AG09309 (cell line): ENCODE data around the gene MDM2.
A peak's percentile ranks its signal among the peaks of the same experiment; 100 is the strongest.
"Not testable (repeated sequence)": the region's sequence is repeated elsewhere in the genome, so short reads cannot be mapped to it uniquely, and the experiment has no call there.

ENCODE experiments used
- DNase-seq: peaks from one replicate; pipeline ENCODE4 v3.0.0-alpha.2; 2010; ENCODE audit warnings: low read depth
- H3K4me3 ChIP-seq: 2 replicates; pipeline ENCODE4 v1.5.1; 2011; ENCODE audit warnings: mild to moderate bottlenecking, low read depth, low read length, moderate library complexity; ENCODE audit not compliant: control insufficient read depth
- TF ChIP-seq, protein P1 (sequence below): IDR thresholded peaks from 2 replicates; pipeline ENCODE4 v1.5.1; 2011; ENCODE audit warnings: mild to moderate bottlenecking, low read depth, low read length, inconsistent platforms; ENCODE audit not compliant: insufficient read depth, control insufficient read depth; ENCODE audit errors: missing control alignments

MDM2 gene

DNA sequence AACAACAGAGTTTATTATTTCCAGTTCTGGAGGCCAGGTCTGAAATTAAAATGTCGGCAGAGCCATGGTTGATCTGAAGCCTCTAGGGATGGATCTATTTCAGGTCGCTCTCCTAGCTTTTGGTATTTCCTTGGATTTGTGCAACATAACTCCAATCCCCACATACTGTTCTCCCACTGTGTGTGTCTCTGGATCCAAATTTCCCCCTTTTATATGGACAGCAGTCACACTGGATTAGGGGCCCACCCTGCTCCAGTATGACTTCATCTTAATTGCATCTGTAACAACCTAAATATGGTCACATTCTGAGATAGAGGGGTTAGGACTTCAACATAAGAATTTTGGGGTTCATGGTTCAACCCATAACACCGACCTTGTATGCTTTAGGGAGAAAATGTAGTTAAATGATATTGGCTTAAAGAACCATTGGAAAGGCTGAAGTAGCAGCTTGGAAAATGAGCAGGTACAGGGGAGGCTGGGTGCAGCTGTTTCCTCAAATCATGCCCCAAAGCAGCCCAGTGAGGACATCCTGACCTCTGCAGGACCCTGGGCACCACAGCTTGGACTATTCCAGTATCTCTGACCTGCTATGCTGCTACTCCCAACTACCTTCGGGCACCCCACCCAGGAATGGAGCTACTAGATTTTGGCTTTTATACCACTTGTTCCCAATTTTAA lies 13.9 kb upstream of the MDM2 start:
- TF ChIP-seq, protein P1, sequence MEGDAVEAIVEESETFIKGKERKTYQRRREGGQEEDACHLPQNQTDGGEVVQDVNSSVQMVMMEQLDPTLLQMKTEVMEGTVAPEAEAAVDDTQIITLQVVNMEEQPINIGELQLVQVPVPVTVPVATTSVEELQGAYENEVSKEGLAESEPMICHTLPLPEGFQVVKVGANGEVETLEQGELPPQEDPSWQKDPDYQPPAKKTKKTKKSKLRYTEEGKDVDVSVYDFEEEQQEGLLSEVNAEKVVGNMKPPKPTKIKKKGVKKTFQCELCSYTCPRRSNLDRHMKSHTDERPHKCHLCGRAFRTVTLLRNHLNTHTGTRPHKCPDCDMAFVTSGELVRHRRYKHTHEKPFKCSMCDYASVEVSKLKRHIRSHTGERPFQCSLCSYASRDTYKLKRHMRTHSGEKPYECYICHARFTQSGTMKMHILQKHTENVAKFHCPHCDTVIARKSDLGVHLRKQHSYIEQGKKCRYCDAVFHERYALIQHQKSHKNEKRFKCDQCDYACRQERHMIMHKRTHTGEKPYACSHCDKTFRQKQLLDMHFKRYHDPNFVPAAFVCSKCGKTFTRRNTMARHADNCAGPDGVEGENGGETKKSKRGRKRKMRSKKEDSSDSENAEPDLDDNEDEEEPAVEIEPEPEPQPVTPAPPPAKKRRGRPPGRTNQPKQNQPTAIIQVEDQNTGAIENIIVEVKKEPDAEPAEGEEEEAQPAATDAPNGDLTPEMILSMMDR, result no peak
- DNase-seq, result no peak
- H3K4me3 ChIP-seq, result no peak overlapping the region

DNA sequence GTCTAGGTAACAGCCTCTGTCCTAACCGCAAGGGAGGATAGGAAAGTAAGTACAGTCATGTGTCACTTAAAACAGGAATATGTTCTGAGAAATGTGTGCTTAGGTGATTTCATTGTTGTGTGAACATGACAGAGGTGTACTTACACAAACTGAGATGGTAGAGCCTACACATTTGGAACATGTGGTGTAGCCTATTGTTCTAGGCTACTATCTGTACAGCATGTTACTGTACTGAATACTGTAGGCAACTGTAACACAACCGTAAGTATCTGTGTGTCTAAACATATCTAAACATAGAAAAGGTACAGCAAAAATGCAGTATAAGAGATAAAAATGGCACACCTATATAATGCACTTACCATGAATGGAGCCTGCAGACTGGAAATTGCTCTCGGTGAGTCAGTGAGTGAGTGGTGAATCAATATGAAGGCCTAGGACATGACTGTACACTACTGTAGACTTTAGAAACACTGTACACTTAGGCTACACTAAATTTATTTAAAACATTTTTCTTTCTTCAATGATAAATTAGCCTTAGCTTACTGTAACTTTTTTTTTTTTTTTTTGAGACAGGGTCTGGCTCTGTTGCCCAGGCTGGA lies 13.2 kb upstream of the MDM2 start:
- no peak overlapping the region for H3K4me3 ChIP-seq
- TF ChIP-seq, protein P1, result no peak
- no peak for DNase-seq

DNA sequence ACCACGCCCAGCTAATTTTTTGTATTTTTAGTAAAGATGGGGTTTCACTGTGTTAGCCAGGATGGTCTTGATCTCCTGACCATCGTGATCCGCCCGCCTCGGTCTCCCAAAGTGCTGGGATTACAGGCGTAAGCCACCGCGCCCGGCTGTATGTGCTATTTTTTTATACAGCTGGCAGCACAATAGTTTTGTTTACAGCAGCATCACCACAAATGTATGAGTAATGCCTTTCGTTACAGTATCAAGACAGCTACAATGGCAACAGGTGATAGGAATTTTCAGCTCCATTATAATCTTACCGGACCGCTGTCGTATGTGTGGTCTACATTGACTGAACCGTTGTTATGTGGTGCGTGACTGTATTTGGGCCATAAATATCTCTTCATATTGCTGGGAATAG lies 11.6 kb upstream of the MDM2 start:
- DNase-seq, result no peak
- TF ChIP-seq, protein P1, result no peak
- H3K4me3 ChIP-seq, result no peak overlapping the region

DNA sequence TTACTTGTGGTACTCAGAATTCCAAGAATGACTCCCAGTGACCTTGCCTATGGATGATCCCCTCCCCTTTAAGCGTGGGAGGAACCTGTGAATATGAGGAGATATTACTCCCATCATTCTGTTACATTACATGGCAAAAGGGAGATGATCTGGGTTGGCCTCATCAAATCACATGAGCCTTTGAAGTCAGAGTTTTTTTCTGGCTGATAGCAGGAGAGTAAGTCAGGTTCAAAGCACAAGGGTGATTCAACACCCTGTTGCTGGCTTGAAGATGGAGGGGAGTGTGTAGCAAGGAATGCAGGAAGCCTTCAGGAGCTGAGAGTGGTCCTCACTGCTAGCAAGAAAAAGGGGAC lies 9.1 kb upstream of the MDM2 start:
- H3K4me3 ChIP-seq, result no peak overlapping the region
- TF ChIP-seq, protein P1, result no peak
- no peak for DNase-seq

DNA sequence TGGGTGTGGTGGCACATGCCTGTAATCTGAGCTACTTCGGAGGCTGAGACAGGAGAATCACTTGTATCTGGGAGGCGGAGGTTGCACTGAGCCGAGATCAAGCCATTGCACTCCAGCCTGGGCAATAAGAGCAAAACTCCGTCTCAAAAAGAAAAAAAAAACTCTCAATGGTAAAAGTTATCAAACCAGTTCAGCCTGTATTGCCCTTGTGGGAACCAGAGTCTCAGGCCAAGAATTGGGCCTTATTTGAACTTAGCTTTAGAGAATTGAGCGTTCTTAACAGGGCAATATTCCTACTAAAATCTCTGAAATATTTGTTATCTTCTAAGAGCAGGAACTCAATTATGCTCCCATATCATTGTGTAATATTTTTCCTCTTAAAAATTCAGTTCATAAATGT lies 7.7 kb upstream of the MDM2 start:
- DNase-seq, result no peak
- TF ChIP-seq, protein P1, result no peak
- no peak overlapping the region for H3K4me3 ChIP-seq

DNA sequence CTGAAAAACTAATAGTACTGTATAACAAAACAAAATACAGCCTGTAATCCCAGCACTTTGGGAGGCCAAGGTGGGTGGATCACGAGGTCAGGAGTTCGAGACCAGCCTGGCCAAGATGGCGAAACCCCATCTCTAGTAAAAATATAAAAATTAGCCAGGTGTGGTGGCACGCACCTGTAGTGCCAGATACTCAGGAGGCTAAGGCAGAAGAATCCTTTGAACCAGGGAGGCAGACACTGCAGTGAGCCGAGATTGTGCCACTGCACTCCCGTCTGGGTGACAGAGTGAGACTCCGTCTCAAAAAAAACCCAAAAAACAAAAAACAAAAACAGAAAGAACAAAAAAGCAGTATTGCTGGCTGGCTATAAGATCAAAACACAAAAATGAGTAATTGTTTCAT lies 6.9 kb upstream of the MDM2 start:
- DNase-seq, H3K4me3 ChIP-seq: not testable (repeated sequence)

DNA sequence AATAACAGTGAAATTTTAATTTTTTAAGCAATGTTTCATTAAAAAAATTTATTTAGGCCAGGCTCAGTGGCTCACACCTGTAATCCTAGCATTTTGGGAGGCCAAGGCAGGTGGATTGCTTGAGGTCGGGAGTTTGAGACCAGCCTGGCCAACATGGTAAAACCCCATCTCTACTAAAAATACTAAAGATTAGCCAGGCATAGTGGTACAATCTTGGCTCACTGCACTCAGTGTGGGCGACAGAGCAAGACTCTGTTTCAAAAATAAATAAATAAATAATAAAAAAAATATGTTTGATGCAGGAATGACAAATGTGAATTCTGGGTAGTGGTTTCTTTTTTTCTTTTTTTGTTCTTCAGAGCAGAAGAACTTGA lies 5.6 kb upstream of the MDM2 start:
- not testable (repeated sequence) for H3K4me3 ChIP-seq, DNase-seq

DNA sequence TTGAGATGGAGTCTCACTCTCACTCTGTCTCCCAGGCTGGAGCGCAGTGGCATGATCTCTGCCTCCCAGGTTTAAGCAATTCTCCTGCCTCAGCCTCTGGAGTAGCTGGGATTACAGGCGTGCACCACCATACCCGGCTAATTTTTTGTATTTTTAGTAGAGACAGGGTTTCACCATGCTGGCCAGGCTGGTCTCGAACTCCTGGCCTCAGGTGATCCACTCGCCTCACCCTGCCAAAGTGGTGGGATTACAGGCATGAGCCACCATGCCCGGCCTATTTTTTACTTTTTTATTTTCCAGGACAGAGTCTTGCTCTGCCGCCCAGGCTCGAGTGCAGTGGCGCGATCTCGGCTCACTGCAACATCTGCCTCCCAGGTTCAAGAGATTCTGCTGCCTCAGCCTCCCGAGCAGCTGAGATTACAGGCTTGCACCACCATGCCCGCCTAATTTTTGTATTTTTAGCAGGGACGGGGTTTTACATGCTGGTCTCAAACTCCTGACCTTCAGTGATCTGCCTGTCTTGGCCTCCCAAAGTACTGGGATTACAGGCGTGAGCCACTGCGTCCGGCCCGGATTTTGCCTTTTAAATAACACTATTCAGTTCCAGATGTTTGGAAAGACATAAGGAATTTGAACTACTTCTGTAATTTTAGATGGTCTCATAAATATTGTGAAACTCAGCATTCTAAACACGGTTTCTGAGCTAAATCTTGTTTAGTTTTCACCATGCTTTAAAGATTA lies 4.9 kb upstream of the MDM2 start:
- peak; percentile 57 for DNase-seq
- not testable (repeated sequence) for H3K4me3 ChIP-seq
